Midbrain (tissue), 1 donor: Measurements from ENCODE around the gene TXNIP.

Experiments
- DNase-seq: peaks from one replicate; lab custom pipeline; 2025; lab: John Stamatoyannopoulos, UW

Gene TXNIP

DNA sequence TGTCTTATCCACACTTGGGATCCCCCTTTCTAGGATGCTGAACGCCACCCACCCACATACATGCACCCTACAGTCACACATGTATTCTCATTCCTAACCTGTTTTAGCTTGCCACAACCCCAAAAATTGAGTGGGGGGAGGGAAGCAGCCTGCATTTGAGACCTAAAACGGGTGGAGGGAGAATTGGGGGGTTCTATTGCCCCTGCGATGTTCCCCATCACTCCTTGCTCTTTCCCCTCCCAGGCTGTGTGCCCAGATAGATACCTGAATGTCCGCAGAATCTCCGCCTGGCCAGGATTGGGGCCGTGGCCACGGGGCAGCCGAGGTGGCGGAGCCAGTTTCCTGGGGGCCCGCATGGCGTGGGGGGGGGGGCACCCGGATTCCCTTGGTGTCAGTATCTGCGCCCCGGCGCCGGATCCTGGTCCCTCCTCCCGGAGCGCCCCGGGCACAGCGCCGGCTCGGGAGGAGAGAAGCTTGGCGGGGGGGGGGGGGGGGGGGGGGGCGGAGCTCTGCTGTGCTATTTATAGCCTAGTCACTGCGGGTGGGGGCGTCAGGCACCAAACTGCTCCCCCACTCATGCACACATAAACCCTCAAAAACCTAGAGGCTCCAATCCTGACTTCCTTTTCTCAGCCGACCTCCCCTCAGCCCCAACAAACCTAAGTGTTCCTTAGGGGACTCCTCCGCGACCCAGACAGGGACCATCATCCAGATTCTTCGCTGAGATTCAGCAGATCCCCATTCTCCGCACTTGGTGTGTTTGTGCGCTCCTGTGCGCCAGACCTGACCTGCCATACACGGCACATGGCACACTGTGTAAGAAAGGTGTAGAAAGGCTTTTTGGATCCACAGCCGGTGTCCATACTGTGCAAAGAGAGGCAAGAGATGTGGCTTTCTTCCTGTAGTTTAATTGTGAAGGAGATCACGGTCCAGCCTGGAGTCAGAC lies 33.9 kb downstream of the TXNIP start:
- DNase-seq = peak; percentile 73

DNA sequence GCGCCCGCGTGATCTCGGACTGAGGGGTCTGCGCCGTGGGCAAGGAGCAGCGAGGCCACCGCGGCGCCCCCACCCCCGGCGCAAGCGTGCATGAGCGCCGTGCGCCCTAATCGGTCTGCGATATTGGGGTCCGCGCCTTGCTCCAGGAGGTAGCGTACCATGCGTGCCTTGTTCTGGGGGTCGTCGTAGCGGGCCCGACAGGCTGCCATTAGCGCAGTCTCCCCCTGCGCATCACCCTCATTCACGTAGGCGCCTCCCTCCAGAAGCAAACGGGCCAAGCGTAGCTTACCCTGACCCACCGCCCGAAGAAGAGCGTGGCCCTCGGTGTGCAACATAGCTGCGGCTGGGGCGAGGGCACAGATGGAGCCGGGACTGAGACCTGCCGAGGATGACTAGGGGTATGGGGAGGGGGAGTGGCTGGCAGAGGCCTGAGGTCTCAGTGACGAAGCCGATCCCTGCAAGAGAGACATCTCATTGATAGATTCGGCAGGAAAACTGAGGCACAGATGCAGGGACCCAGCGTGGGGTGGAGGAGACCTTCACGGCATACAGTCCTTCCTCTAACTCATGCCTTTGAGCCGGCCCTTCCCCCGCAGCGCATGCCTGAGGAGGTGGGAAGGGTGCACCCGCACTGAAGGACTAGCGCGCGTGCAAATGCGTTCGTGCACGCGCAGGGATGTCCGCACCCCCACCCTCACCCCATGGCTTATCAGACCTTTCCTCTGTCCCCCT lies 34.8 kb downstream of the TXNIP start:
- DNase-seq = peak; percentile 14

DNA sequence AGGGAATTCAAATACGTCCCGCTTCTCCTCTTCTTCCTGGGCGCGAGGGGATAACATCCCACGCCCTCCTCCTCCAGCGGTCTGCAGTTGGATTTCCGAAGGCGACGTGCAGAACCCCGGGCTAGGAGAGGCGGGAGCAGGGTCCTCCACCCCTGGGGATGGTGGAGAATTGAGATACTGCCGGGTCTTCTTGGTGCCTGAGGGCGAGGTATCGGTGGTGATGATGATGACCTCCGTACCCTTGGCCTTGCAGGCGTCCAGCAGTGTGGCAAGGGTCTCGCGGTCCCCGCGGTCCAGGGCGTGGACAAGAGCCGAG lies 35.3 kb downstream of the TXNIP start:
- DNase-seq = no peak

DNA sequence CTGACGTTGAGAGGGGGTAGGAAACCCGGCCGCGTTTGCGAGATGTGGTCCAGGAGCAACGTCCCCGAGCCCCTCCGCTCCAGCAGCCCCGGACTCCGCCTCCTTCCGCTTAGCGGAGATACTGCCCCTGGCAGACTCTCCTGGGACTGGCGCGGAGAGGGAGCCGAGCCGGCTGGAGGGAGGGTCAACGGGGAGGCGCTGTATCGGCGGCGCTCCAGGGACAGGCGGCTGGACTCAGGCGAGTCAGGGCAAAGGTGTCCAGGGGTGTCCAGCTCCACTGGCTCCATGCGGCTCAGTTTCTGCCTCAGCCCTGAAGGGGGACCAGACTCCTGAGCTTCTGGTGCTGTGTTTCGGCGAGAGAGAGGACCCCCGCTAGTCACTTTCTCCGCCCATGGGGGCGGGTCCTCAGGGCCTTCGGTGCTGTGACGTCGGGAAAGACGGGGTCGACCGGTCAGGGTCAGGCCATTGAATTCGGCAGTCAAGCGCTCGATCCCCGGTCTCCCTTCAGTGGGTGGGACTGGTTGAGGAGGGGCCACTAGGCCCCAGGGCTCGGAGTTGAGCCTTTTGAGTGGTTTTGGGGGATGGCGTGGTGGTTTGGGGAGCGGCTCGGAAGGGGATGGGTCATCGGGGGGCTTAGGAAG lies 35.8 kb downstream of the TXNIP start:
- DNase-seq = peak; percentile 34

DNA sequence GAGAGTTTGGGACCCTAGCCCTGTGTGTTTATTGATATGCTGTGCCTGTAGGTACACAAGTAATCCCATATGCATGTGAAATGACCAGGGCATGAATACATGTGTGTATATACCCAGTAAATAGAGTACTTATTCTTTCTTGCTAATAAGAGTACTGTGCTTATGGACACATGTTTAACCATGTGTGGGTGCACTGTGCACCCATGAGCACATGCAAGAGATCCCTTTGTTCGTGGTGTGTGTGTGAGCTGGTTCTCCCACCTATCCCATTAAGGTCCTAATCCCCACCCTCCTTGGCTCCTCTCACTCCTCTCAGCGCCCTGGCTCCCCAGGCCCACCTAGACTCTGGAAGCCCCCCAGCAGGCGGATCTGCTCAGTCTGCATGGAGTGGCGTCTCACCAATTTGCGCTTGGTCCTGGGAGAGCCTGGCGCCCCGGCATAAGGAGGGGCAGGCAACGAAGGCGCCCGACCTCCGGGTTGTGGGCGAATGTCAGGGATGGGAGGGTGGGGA lies 36.4 kb downstream of the TXNIP start:
- DNase-seq = no peak

DNA sequence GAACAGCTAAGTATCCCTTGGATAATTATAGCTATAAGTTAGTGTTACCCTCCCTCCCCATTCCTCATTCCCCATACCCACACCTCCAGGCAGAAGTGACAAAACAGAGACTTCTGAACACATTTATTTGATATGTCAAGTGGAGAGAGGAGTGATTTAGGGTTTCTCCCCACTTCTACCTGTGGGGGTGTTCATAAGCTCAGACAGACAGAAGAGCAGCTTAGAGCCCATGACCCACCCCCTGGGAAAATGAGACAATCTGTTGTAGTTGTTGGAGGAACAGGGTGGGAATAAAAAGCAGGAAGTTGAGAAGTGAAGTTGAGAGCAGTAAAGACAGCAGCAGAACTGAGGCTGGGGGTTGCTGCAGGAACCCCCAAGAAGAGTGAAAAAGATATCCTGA lies 37.0 kb downstream of the TXNIP start:
- DNase-seq = no peak

DNA sequence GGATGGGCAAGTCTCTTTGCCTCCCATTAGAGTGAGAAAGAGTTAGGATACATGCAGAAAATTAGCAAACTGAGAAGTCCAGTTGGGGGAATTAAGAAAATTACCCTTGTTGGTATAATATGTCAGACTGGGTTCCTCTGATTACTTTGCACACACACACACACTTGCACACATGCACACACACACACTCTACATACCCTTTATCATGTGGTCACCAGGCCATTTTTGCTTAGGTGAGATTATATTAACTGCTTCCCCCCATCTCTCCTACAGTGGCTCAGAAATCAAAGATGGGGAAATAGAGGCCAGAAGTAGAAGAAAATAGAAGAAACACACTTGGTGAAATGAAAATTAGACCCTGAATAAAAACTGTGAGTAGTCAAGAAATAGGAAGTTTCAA lies 37.6 kb downstream of the TXNIP start:
- no peak for DNase-seq

DNA sequence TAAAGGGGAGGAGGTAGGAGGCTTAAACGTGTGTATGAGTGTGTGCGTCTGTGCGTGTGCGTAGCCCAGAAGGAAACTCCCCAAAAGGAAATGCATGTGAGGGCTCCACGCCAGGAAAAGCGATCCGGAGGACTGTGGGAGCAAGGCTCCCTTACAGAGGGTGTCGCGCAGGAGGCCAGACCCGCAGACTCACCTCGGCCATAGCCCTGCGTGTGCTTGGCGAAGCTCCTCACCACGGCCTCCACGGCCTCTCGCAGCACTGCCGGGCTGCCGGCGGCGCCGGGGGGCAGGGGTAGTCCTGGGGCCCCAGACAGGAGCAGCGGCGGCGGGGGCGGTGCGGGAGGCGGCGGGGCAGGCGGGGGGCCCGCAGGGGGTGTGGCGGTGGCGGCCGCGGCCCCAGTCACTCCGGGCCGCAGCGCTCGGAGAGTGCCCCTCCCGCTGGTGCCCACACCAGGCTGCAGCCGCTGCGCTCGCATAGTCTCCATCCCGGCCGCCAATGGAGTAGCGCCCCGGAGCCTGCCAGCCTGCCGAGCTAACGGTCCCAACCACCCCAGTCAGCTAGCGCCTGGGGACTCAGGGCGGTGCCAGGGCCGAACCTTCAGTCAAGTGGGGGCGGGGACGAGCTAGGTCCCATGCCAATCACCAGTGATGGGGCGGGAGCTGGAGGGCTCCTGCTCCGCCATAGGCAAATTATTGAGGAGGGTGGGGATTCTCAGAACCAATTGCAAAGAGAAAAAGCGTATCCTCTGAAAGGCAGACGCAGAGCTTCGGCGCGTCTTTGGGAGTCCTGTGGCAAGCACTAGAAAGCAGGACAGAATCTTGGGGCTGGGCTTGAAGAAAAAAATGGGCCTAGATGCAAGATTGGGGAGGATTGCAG lies 38.7 kb downstream of the TXNIP start, which contains the start of gene LIX1L:
LIX1L (minus strand) TSS at position 575 of the 877 bp plus-strand sequence; CDS start at position 485, 90 bp downstream.
- peak; percentile 98 for DNase-seq

DNA sequence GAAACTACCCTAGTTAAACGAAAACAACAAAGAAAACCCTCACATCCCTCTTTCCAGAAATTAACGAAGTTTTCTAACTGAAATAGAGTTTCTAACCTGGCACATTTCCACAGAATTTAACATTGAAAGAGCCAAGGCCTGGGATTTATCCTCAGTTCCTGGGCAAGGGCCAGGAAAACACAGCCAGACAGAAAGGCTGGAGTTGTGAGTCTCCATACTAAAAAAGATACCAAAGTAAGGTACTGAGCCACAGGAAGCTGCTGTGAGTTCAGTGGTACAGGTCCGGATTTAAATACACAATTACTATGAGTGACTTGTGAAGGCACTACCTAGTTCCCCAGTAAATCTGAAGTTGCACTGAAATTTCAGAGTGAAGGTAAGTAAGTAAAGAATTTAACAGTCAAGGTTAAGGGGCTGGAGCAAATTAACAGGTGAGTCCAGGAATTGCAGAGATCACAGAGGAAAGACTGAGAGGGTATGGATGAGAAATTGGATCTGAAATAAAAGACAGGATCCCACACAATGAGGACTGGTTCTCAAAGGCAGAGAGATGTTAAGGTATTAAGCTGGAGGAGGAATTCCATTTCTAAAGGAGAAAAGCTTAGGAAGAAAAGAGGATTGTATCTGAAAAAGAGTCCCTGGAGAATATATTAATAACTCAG lies 39.5 kb downstream of the TXNIP start:
- peak; percentile 59 for DNase-seq

DNA sequence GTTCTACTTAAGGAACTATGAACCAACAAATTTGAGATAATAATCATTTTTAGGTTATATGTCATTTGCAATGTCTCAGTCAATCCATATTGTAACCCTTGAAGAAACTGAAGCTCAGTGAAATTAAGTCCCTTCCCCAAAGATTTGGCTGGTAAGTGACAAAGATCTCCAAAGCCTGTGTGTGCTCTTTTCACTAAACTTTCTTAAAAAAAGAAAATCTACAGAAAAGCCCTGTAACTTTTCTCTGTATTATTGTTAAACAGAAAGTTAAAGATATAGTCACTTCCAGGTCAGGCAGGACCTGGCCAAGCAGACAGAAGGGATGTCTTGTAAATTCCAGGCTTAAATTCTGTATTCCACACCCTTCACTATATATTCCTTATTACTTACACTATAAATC lies 40.0 kb downstream of the TXNIP start:
- DNase-seq = no peak

DNA sequence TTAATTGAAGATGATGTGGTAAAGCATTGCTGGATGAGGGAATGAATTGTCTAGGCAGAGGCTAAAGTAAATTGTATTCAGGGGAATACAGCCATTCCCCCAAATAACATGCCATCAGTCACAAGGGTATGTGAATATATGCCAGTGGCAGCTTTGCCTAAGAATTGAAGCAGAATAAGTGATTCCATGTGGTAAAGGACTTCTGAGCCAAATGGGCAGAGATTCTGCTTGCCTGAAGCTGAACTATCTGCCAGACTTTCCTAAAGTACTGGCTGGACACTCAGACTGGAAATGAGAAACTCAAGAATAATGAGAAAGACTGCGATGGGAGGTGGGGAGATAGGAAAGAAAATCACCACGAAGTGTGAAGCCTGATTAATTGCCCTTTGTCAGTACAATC lies 40.9 kb downstream of the TXNIP start:
- peak; percentile 24 for DNase-seq

DNA sequence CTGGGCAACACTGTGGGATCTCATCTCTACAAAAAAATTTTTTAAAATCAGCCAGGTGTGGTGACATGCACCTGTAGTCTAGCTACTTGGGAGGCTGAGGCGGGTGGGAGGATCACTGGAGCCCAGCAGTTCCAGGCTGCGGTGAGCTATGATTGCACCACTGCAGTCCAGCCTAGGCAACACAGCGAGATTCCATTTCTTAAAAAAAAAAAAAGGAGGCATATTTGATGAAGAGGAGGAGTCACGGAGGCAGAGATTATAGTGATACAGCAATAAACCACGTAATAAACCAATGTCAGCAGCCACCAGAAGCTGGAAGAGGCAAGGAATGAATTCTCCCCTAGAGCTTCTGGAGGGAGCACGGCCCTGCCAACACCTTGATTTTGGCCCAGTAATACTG lies 42.5 kb downstream of the TXNIP start:
- no peak for DNase-seq

DNA sequence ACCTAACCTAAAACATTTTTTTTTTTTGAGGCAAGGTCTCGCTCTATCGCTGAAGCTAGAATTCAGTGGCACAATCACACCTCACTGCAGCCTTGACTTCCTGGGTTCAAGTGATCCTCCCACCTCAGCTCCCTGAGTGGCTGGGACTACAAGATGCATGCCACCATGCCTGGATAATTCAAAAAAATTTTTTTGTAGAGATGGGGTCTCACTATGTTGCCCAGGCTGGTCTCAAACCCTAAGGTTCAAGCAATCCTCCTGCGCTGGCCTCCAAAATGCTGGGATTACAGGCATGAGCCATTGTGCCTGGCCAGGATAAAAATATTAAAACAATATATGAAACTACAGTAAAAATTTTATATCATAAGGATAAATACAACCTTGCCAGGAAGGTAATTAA lies 43.5 kb downstream of the TXNIP start:
- DNase-seq = no peak

DNA sequence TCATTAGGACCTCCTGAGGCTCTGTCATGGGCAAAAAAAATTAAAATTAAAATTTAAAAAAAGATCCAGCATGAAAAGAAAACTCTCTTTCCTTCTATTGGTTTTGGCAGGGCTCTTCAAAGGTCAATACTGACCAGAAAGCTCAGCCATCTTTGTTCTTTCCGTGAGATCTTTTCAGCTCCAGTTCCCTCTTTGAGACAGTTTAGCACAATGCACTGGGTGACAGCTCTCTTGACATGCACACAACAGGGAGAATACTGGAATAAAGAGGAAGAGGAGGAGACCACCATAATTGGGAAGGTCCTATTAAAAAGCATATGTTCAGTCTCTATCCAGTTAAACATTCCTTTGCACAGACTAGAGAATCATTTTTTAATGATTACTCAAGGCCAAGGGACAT lies 44.9 kb downstream of the TXNIP start:
- DNase-seq = no peak

DNA sequence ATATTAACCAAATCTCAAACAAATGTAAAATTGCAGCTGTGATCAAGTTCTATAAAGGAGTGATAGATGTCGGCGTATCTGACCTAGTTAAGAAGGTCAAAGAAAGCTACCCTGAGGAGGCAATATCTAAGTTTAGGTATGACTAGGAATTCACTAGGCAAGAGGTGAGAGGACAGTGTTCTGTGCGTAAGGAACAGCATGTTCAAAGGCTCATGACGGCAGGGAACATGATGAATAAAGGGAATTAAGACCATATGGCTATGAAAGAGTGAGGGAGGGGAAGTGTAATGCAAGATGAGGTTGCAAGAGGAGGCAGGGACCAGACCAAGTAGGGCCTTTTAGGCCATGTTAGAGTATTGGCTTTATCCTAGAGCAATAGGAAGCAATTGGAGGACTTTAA lies 47.2 kb downstream of the TXNIP start:
- no peak for DNase-seq

DNA sequence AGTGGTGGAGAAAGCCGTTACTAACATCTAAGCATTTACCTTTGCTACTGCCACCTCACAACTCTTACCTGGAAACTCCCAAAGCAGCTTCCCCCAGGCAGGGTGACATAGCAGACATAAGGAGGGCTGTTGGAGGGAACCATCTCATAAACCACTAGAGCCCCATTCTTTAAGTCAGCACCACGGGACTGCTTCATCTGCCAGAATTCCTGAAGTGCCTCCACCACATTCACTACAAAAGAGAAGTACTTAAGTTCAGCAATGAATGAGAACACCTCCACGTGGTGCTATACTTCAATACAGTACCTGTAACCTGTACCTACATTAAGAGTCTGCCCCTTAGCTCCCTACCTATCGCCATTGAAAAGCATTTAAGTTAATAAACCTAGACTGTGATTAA lies 48.8 kb downstream of the TXNIP start:
- DNase-seq = no peak

DNA sequence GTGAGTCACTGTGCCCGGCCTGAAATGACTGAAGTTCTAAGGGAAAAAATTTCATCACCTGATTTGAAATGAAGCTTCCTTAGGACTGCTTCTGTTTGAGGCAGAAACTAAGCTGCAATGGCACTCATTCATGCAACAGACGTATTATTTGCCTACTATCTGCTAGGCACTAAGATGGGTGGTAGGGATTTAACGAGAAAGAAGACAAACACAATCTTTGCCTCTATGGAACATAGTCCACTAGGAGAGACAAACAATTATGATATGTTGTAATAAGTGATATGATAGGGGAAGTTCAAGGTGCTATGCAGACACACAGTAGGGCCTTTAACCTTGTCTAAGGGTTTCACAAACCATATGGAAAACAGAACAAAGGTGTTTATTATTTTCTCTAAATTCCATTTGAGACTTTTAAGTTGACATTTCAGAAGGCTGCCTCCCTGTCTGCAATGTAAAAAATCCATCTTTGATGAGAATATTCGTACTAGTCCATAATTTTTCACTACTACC lies 49.8 kb downstream of the TXNIP start:
- no peak for DNase-seq

DNA sequence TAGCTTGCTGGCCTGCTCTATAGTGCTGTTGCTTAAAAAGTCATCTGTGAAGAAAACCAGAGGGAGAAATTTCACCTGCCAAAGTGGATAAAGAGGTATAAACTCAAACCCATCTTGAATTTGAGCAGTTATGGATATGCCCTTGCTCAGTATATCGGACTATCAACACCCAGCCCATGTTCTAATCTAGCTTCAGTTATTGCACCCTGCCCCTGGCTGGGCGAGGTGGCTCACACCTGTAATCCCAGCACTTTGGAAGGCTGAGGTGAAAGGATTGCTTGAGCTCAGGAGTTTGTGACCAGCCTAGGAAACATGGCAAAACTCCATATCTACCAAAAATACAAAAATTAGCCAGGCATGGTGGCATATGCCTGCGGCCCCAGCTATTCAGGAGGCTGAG lies 51.8 kb downstream of the TXNIP start:
- no peak for DNase-seq

DNA sequence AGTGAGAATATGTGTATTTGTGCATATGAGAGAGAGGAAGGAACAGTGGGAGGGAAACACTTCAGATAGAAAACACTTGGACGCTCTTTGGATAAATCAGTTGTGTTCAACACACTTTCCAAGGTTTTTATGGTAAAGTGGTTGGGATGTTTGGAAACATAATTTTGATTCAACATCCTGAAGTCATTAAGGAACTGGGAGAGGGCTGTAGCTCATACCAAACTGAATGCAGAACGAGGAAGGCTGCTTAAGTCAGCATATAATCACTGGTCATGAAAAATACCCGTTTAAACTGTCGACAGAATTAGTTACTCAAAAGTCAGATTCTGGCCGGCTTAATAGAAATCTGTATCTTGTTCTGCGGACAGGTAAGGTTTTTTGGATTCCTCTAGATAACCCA lies 53.5 kb downstream of the TXNIP start:
- no peak for DNase-seq
